Measurements from ENCODE around the gene TMEM201.

The TMEM201 gene

GRCh38 chr1:9588551-9589143, at the start of gene TMEM201:
Gene TMEM201 (plus strand): TSS chr1:9588911. CDS start chr1:9588931, 20 bp downstream.
- peak within 1 kb of the TSS; percentile 75; the same call in 1 of the 2 replicates for H3K9ac ChIP-seq (ENCODE audit: low read depth, low read length)
- no peak within 1 kb of the TSS for H3K27ac ChIP-seq (ENCODE audit: low read length)
- H3K4me3 ChIP-seq (ENCODE audit: low read length): peak within 1 kb of the TSS; percentile 77
- H3K36me3 ChIP-seq (ENCODE audit: insufficient read depth, low read depth, low read length): peaks cover 10% of the 10 kb centered on the region; the same call in 1 of the 2 replicates
- no peaks in the 10 kb centered on the region for H3K27me3 ChIP-seq (ENCODE audit: insufficient read depth, low read length)
- H3K9me3 ChIP-seq (ENCODE audit: insufficient read depth, low read depth, low read length): no peaks in the 10 kb centered on the region
- H3K4me1 ChIP-seq (ENCODE audit: insufficient read depth, low read length): peaks cover 21% of the 10 kb centered on the region

GRCh38 chr1:9539165-9539828, 49.4 kb upstream of the TMEM201 start, which contains the start of gene SLC25A33:
Gene SLC25A33 (plus strand): TSS chr1:9539465. CDS start chr1:9539692, 227 bp downstream.
- Histone ChIP-seq H3K27ac (ENCODE audit: low read length) (no peak within 1 kb of the TSS), H3K36me3 (ENCODE audit: insufficient read depth, low read depth, low read length) (peaks cover 6% of the 10 kb centered on the region; the same call in 1 of the 2 replicates), H3K9ac (ENCODE audit: low read depth, low read length) (peak within 1 kb of the TSS; percentile 62; the same call in 1 of the 2 replicates), H3K27me3 (ENCODE audit: insufficient read depth, low read length) (no peaks in the 10 kb centered on the region), H3K4me3 (ENCODE audit: low read length) (peak within 1 kb of the TSS; percentile 80), H3K4me1 (ENCODE audit: insufficient read depth, low read length) (no peaks in the 10 kb centered on the region; the same call in 1 of the 2 replicates), H3K9me3 (ENCODE audit: insufficient read depth, low read depth, low read length) (no peaks in the 10 kb centered on the region; the same call in 1 of the 2 replicates)

- Histone ChIP-seq H3K9ac (ENCODE audit: low read depth, low read length) (peak overlapping the region; percentile 62; the same call in 1 of the 2 replicates), H3K4me3 (ENCODE audit: low read length) (peak overlapping the region; percentile 80), H3K9me3 (ENCODE audit: insufficient read depth, low read depth, low read length) (no peaks in the 10 kb centered on the region; the same call in 1 of the 2 replicates), H3K27me3 (ENCODE audit: insufficient read depth, low read length) (no peaks in the 10 kb centered on the region), H3K36me3 (ENCODE audit: insufficient read depth, low read depth, low read length) (peaks cover 6% of the 10 kb centered on the region; the same call in 1 of the 2 replicates), H3K4me1 (ENCODE audit: insufficient read depth, low read length) (no peaks in the 10 kb centered on the region; the same call in 1 of the 2 replicates), H3K27ac (ENCODE audit: low read length) (no peak overlapping the region)
Measured at GRCh38 chr1:9539829-9540550, 48.7 kb upstream of the TMEM201 start.

GRCh38 chr1:9542430-9542829, 46.3 kb upstream of the TMEM201 start:
- Histone ChIP-seq H3K4me1 (ENCODE audit: insufficient read depth, low read length) (no peaks in the 10 kb centered on the region; the same call in 1 of the 2 replicates), H3K27me3 (ENCODE audit: insufficient read depth, low read length) (no peaks in the 10 kb centered on the region), H3K9me3 (ENCODE audit: insufficient read depth, low read depth, low read length) (no peaks in the 10 kb centered on the region), H3K9ac (ENCODE audit: low read depth, low read length) (no peak overlapping the region), H3K27ac (ENCODE audit: low read length) (no peak overlapping the region), H3K36me3 (ENCODE audit: insufficient read depth, low read depth, low read length) (peaks cover 6% of the 10 kb centered on the region; the same call in 1 of the 2 replicates), H3K4me3 (ENCODE audit: low read length) (no peak overlapping the region)

GRCh38 chr1:9544926-9545325, 43.8 kb upstream of the TMEM201 start:
- Histone ChIP-seq H3K4me3 (ENCODE audit: low read length) (no peak overlapping the region), H3K27ac (ENCODE audit: low read length) (no peak overlapping the region), H3K9ac (ENCODE audit: low read depth, low read length) (no peak overlapping the region), H3K4me1 (ENCODE audit: insufficient read depth, low read length) (no peaks in the 10 kb centered on the region; the same call in 1 of the 2 replicates), H3K9me3 (ENCODE audit: insufficient read depth, low read depth, low read length) (no peaks in the 10 kb centered on the region), H3K36me3 (ENCODE audit: insufficient read depth, low read depth, low read length) (peaks cover 6% of the 10 kb centered on the region; the same call in 1 of the 2 replicates), H3K27me3 (ENCODE audit: insufficient read depth, low read length) (no peaks in the 10 kb centered on the region)

GRCh38 chr1:9549955-9550546, 38.7 kb upstream of the TMEM201 start:
- Histone ChIP-seq H3K4me3 (ENCODE audit: low read length) (no peak overlapping the region), H3K9me3 (ENCODE audit: insufficient read depth, low read depth, low read length) (no peaks in the 10 kb centered on the region), H3K36me3 (ENCODE audit: insufficient read depth, low read depth, low read length) (peaks cover 18% of the 10 kb centered on the region), H3K4me1 (ENCODE audit: insufficient read depth, low read length) (no peaks in the 10 kb centered on the region), H3K27me3 (ENCODE audit: insufficient read depth, low read length) (no peaks in the 10 kb centered on the region), H3K9ac (ENCODE audit: low read depth, low read length) (no peak overlapping the region), H3K27ac (ENCODE audit: low read length) (no peak overlapping the region)

- H3K27ac ChIP-seq (ENCODE audit: low read length): no peak overlapping the region
- no peak overlapping the region for H3K4me3 ChIP-seq (ENCODE audit: low read length)
- no peak overlapping the region for H3K9ac ChIP-seq (ENCODE audit: low read depth, low read length)
- no peaks in the 10 kb centered on the region; the same call in 1 of the 2 replicates for H3K27me3 ChIP-seq (ENCODE audit: insufficient read depth, low read length)
- H3K4me1 ChIP-seq (ENCODE audit: insufficient read depth, low read length): no peaks in the 10 kb centered on the region
- peaks cover 36% of the 10 kb centered on the region for H3K36me3 ChIP-seq (ENCODE audit: insufficient read depth, low read depth, low read length)
- no peaks in the 10 kb centered on the region for H3K9me3 ChIP-seq (ENCODE audit: insufficient read depth, low read depth, low read length)
Measured at GRCh38 chr1:9551984-9552383, 36.7 kb upstream of the TMEM201 start.

GRCh38 chr1:9553736-9554144, 35.0 kb upstream of the TMEM201 start:
- Histone ChIP-seq H3K4me3 (ENCODE audit: low read length) (no peak overlapping the region), H3K4me1 (ENCODE audit: insufficient read depth, low read length) (no peaks in the 10 kb centered on the region), H3K27me3 (ENCODE audit: insufficient read depth, low read length) (peaks cover 16% of the 10 kb centered on the region), H3K9ac (ENCODE audit: low read depth, low read length) (no peak overlapping the region), H3K9me3 (ENCODE audit: insufficient read depth, low read depth, low read length) (no peaks in the 10 kb centered on the region), H3K36me3 (ENCODE audit: insufficient read depth, low read depth, low read length) (peaks cover 53% of the 10 kb centered on the region), H3K27ac (ENCODE audit: low read length) (no peak overlapping the region)

- no peak overlapping the region for H3K9ac ChIP-seq (ENCODE audit: low read depth, low read length)
- H3K9me3 ChIP-seq (ENCODE audit: insufficient read depth, low read depth, low read length): no peaks in the 10 kb centered on the region
- no peak overlapping the region for H3K27ac ChIP-seq (ENCODE audit: low read length)
- 0 out of 2 replicates have a peak, but pooled peaks cover 8% of the 10 kb centered on the region for H3K4me1 ChIP-seq (ENCODE audit: insufficient read depth, low read length)
- H3K27me3 ChIP-seq (ENCODE audit: insufficient read depth, low read length): peaks cover 24% of the 10 kb centered on the region
- H3K36me3 ChIP-seq (ENCODE audit: insufficient read depth, low read depth, low read length): peaks cover 56% of the 10 kb centered on the region
- no peak overlapping the region for H3K4me3 ChIP-seq (ENCODE audit: low read length)
Measured at GRCh38 chr1:9555942-9556341, 32.8 kb upstream of the TMEM201 start.

- Histone ChIP-seq H3K9me3 (ENCODE audit: insufficient read depth, low read depth, low read length) (no peaks in the 10 kb centered on the region), H3K9ac (ENCODE audit: low read depth, low read length) (no peak overlapping the region), H3K27me3 (ENCODE audit: insufficient read depth, low read length) (peaks cover 24% of the 10 kb centered on the region), H3K4me1 (ENCODE audit: insufficient read depth, low read length) (0 out of 2 replicates have a peak, but pooled peaks cover 8% of the 10 kb centered on the region), H3K27ac (ENCODE audit: low read length) (no peak overlapping the region), H3K36me3 (ENCODE audit: insufficient read depth, low read depth, low read length) (peaks cover 63% of the 10 kb centered on the region), H3K4me3 (ENCODE audit: low read length) (no peak overlapping the region)
Measured at GRCh38 chr1:9557624-9558023, 31.1 kb upstream of the TMEM201 start.

GRCh38 chr1:9558271-9558945, 30.3 kb upstream of the TMEM201 start:
- Histone ChIP-seq H3K4me3 (ENCODE audit: low read length) (no peak overlapping the region), H3K27ac (ENCODE audit: low read length) (no peak overlapping the region), H3K36me3 (ENCODE audit: insufficient read depth, low read depth, low read length) (peaks cover 67% of the 10 kb centered on the region), H3K9me3 (ENCODE audit: insufficient read depth, low read depth, low read length) (no peaks in the 10 kb centered on the region), H3K27me3 (ENCODE audit: insufficient read depth, low read length) (peaks cover 24% of the 10 kb centered on the region), H3K4me1 (ENCODE audit: insufficient read depth, low read length) (0 out of 2 replicates have a peak, but pooled peaks cover 8% of the 10 kb centered on the region), H3K9ac (ENCODE audit: low read depth, low read length) (no peak overlapping the region)
